Esophagus muscularis mucosa (tissue), 3 donors: ENCODE data around the gene HIVEP2.

Experiments
- POLR2AphosphoS5 ChIP-seq, 2 donors: sonication (generic); formaldehyde crosslinking; IDR thresholded peaks; one replicate each; pipeline ENCODE4 v1.6.1; 2017; ENCODE audit warnings: antibody characterized with exemption in 2 of 2
- TF ChIP-seq, protein P1 (sequence below), 3 experiments: fragments of 200-600 bp in 2 of 3; fragments of 450-650 bp in 1 of 3; sonication (generic) in 2 of 3; IDR thresholded peaks; one replicate each; pipeline ENCODE4 v1.5.1; 2017 to 2019; ENCODE audit warnings: antibody characterized with exemption in 3 of 3, mild to moderate bottlenecking in 2 of 3, moderate library complexity in 1 of 3

DNA sequence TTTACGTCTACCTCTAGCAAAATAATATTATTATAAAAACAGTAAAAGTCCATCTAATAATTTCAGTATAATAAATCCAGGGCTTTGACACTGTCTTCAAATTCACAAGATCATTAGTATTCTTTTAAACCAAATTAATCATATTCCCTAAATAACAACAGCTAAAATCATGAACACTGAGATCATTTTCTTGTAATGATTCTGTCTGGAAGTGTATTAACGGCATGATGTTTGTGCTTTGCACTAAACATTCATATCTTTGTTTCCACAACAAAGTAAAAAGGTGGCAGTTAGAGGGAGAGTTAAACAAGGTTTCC is 18.8 kb downstream of the HIVEP2 start:
- TF ChIP-seq, protein P1, sequence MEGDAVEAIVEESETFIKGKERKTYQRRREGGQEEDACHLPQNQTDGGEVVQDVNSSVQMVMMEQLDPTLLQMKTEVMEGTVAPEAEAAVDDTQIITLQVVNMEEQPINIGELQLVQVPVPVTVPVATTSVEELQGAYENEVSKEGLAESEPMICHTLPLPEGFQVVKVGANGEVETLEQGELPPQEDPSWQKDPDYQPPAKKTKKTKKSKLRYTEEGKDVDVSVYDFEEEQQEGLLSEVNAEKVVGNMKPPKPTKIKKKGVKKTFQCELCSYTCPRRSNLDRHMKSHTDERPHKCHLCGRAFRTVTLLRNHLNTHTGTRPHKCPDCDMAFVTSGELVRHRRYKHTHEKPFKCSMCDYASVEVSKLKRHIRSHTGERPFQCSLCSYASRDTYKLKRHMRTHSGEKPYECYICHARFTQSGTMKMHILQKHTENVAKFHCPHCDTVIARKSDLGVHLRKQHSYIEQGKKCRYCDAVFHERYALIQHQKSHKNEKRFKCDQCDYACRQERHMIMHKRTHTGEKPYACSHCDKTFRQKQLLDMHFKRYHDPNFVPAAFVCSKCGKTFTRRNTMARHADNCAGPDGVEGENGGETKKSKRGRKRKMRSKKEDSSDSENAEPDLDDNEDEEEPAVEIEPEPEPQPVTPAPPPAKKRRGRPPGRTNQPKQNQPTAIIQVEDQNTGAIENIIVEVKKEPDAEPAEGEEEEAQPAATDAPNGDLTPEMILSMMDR (IDR thresholded peaks at IDR 0.05) = no peak
- TF ChIP-seq POLR2AphosphoS5 (IDR thresholded peaks at IDR 0.05) = no peak
